ENCODE data around the gene FBN2. TPM values are rescaled to one million over a fixed set of nuclear protein-coding genes. Genes with fewer than 3 reads are reported as not detected.

Gene FBN2
- total RNA-seq, 4 donors from 2014 or later, result 0.57 to 4.4 (median 1.6) TPM

DNA sequence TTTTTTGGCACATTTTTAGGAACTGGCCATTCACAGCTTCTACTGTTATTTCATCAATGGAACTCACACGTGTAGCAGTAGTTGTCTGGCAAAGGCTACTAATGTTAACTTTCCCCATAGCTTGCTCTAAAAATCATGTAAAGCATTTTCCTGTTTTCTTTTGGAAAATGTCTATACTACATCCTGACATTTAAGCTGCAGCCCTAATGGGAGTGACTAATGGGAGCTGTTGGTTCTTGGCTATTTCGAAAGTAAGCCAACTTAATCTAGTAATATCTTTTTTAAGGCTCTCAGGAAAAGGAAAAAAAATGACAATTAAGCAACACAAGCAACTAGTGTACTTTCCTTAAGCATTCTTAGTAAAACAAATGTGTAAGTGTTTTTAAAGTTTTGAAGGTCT is 285.3 kb downstream of the FBN2 start:
- Histone ChIP-seq H3K36me3 (no peaks in the 10 kb centered on the region), H3K4me1 (peaks cover 0 to 8% (median 0%) of the 10 kb centered on the region in 3 donors), H3K27me3 (no peaks in the 10 kb centered on the region), H3K9me3 (no peaks in the 10 kb centered on the region), H3K27ac (no peak overlapping the region), H3K4me3 (no peak overlapping the region)
- WGBS, 2 donors, result 28 to 30% methylated on average over 2 of the region's 2 CpGs
- DNase-seq, result no peak
- intact Hi-C loops (cut with DNase I), result no loop called here
- TF ChIP-seq POLR2A (IDR thresholded peaks at IDR 0.05), result no peak
- no peak for TF ChIP-seq CTCF (IDR thresholded peaks at IDR 0.05)

DNA sequence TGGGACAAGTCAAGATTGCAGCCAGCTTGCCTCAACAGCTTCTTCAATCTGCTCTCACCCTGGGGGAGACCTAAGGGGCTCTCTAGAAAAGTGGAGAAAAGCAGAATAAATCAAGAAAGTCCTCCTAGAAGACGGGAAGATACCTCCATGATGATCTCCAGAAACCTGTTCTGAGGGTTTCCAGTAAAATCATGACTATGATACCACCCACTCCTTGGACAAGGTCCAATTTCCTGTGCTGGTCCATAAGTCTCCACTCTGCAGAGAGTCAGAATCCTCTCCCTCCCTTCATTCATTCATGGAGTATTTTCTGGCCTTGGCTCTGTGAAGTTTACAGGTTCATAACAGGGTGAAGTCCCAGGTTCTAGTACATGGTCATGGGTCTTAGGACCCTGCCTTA is 285.8 kb downstream of the FBN2 start:
- no peaks in the 10 kb centered on the region for H3K9me3 ChIP-seq
- intact Hi-C loops (cut with DNase I), result no loop called here
- H3K4me3 ChIP-seq, result no peak overlapping the region
- H3K36me3 ChIP-seq, result no peaks in the 10 kb centered on the region
- no peaks in the 10 kb centered on the region for H3K27me3 ChIP-seq
- peaks cover 0 to 8% (median 0%) of the 10 kb centered on the region in 3 donors for H3K4me1 ChIP-seq
- 78 to 85% methylated on average over 1 of the region's 1 CpG for WGBS, 2 donors
- TF ChIP-seq CTCF (IDR thresholded peaks at IDR 0.05) (no peak), POLR2A (IDR thresholded peaks at IDR 0.05) (no peak)
- no peak for DNase-seq
- H3K27ac ChIP-seq, result no peak overlapping the region

GRCh38 chr5:128245974-128246373 is 292.1 kb downstream of the FBN2 start:
- Histone ChIP-seq H3K9me3 (no peaks in the 10 kb centered on the region), H3K4me3 (no peak overlapping the region), H3K27me3 (no peaks in the 10 kb centered on the region), H3K27ac (no peak overlapping the region), H3K36me3 (no peaks in the 10 kb centered on the region), H3K4me1 (no peaks in the 10 kb centered on the region)
- intact Hi-C loops (cut with DNase I), result no loop called here
- DNase-seq, result no peak
- WGBS, 2 donors, result 71 to 80% methylated on average over 3 to 4 of the region's 4 CpGs
- TF ChIP-seq POLR2A (IDR thresholded peaks at IDR 0.05) (no peak), CTCF (IDR thresholded peaks at IDR 0.05) (no peak)

GRCh38 chr5:128243958-128244582 is 294.0 kb downstream of the FBN2 start:
- DNase-seq, result no peak
- H3K4me1 ChIP-seq, result no peaks in the 10 kb centered on the region
- H3K27me3 ChIP-seq, result no peaks in the 10 kb centered on the region
- TF ChIP-seq POLR2A (IDR thresholded peaks at IDR 0.05) (no peak), CTCF (IDR thresholded peaks at IDR 0.05) (no peak)
- H3K36me3 ChIP-seq, result no peaks in the 10 kb centered on the region
- H3K9me3 ChIP-seq, result no peaks in the 10 kb centered on the region
- no peak overlapping the region for H3K4me3 ChIP-seq
- WGBS, 2 donors, result 63 to 76% methylated on average over 3 of the region's 3 CpGs
- H3K27ac ChIP-seq, result no peak overlapping the region
- intact Hi-C loops (cut with DNase I), result no loop called here

DNA sequence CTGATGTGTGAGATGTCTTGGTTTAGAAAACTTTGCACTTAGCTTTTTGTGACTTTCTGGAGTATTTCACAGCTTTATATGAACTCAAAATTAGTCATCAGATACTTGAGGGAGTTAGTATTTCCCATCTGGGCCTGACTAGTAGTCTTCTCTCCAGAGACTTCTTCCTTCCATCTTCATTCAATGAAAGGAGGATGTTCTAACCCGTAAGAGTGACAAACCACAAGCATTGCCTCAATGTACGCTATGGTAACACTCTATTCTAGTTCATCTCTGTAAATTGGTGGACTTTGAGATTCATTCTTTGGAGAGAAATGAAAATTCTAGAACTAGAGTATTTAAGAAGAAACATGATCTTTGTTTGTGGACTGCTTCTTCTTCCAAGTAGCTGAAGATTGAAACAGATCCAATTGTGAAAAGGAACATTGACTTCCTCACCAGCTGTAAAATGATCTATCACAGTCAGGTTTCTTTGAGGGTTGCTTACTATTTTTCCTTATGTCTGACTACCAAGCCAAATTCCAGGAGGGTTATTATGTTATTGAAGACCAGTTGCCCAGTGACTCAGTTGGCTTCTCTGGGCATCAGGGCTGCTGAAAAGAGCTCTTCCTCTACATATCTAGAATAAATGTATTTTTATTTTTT is 296.9 kb downstream of the FBN2 start:
- Histone ChIP-seq H3K36me3 (no peaks in the 10 kb centered on the region), H3K4me1 (peaks cover 0 to 20% (median 0%) of the 10 kb centered on the region in 3 donors), H3K9me3 (no peaks in the 10 kb centered on the region), H3K27me3 (no peaks in the 10 kb centered on the region), H3K4me3 (no peak overlapping the region), H3K27ac (no peak overlapping the region)
- no peak for TF ChIP-seq CTCF (IDR thresholded peaks at IDR 0.05)
- no peak for TF ChIP-seq POLR2A (IDR thresholded peaks at IDR 0.05)
- WGBS, 2 donors, result 74 to 78% methylated on average over 2 of the region's 2 CpGs
- intact Hi-C loops (cut with DNase I), result no loop called here
- DNase-seq, result no peak
